Measurements from ENCODE around the gene KIF12. TPM values are rescaled to one million over a fixed set of nuclear protein-coding genes. Genes with fewer than 3 reads are reported as not detected.

Gene KIF12
- total and polyA plus RNA-seq, 2 of the 13 experiments (the other 11 are each of a cell fraction or from before 2014, with no cell fraction given) = 1.8 to 12.5 TPM

- Histone ChIP-seq H3K36me3 (replicated peaks in 1 of 2; ENCODE audit: control insufficient read depth in 1 of 2, insufficient read depth in 2 of 2, low read length in 2 of 2) (no peaks in the 10 kb centered on the region), H3K4me2 (ENCODE audit: low read depth, low read length) (no peak overlapping the region), H3K79me2 (ENCODE audit: insufficient read depth, low read length) (no peaks in the 10 kb centered on the region), H3K9me3 (ENCODE audit: low read length) (no peaks in the 10 kb centered on the region), H3K27me3 (ENCODE audit: control insufficient read depth in 1 of 2, insufficient read depth in 2 of 2, low read length in 2 of 2) (peaks cover 0 to 1% of the 10 kb centered on the region in 2 experiments; a peak in 1 of 5 replicates), H3K9ac (ENCODE audit: insufficient read depth, low read depth, low read length) (no peak overlapping the region), H3K27ac (ENCODE audit: extremely low read length, insufficient read depth, low read length) (no peak overlapping the region), H3K4me3 (replicated peaks in 1 of 3; ENCODE audit: insufficient read depth in 1 of 3, low read depth in 2 of 3, low read length in 3 of 3) (no peak overlapping the region), H2AFZ (ENCODE audit: low read length) (no peak overlapping the region), H3K4me1 (ENCODE audit: insufficient read depth, low read length) (peaks cover 84% of the 10 kb centered on the region), H4K20me1 (ENCODE audit: insufficient read depth, low read length) (no peaks in the 10 kb centered on the region)
- POLR2A ChIA-PET = interaction anchor here (1.2 to 5.8 kb wide), 7 partner anchors 14 to 56 kb away, joined by 4 to 87 read pairs (median 9); no protein-coding TSS in a partner anchor
- BruUV-seq (replicated peaks) = no TSS peak
- no peak for FAIRE-seq
- in situ Hi-C loops (cut with HindIII; ENCODE audit: extremely low pct_ligation_motif_present, low pct_unique_long_range_greater_than_20kb) = no loop called here
- intact Hi-C loops (cut with micrococcal nuclease; ENCODE audit: unreplicated experiment) = loop anchor here (1.0 kb wide), 1 partner anchor 30 kb away; no protein-coding TSS in a partner anchor
- no peak for DNase-seq (ENCODE audit: low spot score)
- WGBS (ENCODE audit: low lambda C conversion rate) = 52% methylated on average over 6 of the region's 6 CpGs
- CTCF ChIA-PET (ENCODE audit: low intra/inter-chr PET ratio, low total read pairs) = interaction anchor here (2.9 kb wide), 1 partner anchor 30 kb away, joined by 13 read pairs; no protein-coding TSS in a partner anchor
- no peak for ATAC-seq
- no peak for TF ChIP-seq YEATS2 (CRISPR knock-in tag; IDR thresholded peaks at IDR 0.05; ENCODE audit: borderline replicate concordance)
- no peak for TF ChIP-seq ZBTB44 (CRISPR knock-in tag; IDR thresholded peaks at IDR 0.05)
- no peak for TF ChIP-seq TCF12 (IDR thresholded peaks at IDR 0.05)
- no peak for TF ChIP-seq TCF12 (CRISPR knock-in tag; IDR thresholded peaks at IDR 0.05)
- TF ChIP-seq SRSF9 (IDR thresholded peaks at IDR 0.05; ENCODE audit: borderline replicate concordance, insufficient read depth, low read depth, low read length, poor library complexity, severe bottlenecking) = no peak
- no peak for TF ChIP-seq KLF12 (CRISPR knock-in tag; IDR thresholded peaks at IDR 0.05; ENCODE audit: borderline replicate concordance)
- TF ChIP-seq SIN3B (IDR thresholded peaks at IDR 0.05; ENCODE audit: low read length) = no peak
- no peak for TF ChIP-seq SNRNP70 (IDR thresholded peaks at IDR 0.05; ENCODE audit: low read depth, low read length)
- no peak for TF ChIP-seq ZNF282 (IDR thresholded peaks at IDR 0.05; ENCODE audit: partially characterized antibody)
- TF ChIP-seq AGO2 (optimal IDR thresholded peaks at IDR 0.05; ENCODE audit: low read depth, low read length) = no peak
- no peak for TF ChIP-seq RORA (CRISPR knock-in tag; IDR thresholded peaks at IDR 0.05)
- TF ChIP-seq ZNF790 (CRISPR knock-in tag; IDR thresholded peaks at IDR 0.05; ENCODE audit: borderline replicate concordance) = no peak
- no peak for TF ChIP-seq HDAC2 (CRISPR knock-in tag; IDR thresholded peaks at IDR 0.05)
- no peak for TF ChIP-seq ZFY (CRISPR knock-in tag; IDR thresholded peaks at IDR 0.05)
- no peak for TF ChIP-seq MAFF (IDR thresholded peaks at IDR 0.05; ENCODE audit: low read depth, low read length)
- TF ChIP-seq ISX (CRISPR knock-in tag; conservative IDR thresholded peaks at IDR 0.05) = no peak
- no peak for TF ChIP-seq ZNF879 (CRISPR knock-in tag; IDR thresholded peaks at IDR 0.05)
- no peak for TF ChIP-seq ARNT2 (CRISPR knock-in tag; IDR thresholded peaks at IDR 0.05; ENCODE audit: low read depth)
- no peak for TF ChIP-seq ZNF251 (CRISPR knock-in tag; IDR thresholded peaks at IDR 0.05)
- TF ChIP-seq POGK (CRISPR knock-in tag; conservative IDR thresholded peaks at IDR 0.05) = no peak
Observed at GRCh38 chr9:114137831-114138230, 38.7 kb upstream of the KIF12 start.
